ENCODE data around the gene XYLT1. TPM values are rescaled to one million over a fixed set of nuclear protein-coding genes. Genes with fewer than 3 reads are reported as not detected.

XYLT1 gene
- total RNA-seq, 4 donors from 2014 or later: 6.6 to 17.2 (median 10.0) TPM

DNA sequence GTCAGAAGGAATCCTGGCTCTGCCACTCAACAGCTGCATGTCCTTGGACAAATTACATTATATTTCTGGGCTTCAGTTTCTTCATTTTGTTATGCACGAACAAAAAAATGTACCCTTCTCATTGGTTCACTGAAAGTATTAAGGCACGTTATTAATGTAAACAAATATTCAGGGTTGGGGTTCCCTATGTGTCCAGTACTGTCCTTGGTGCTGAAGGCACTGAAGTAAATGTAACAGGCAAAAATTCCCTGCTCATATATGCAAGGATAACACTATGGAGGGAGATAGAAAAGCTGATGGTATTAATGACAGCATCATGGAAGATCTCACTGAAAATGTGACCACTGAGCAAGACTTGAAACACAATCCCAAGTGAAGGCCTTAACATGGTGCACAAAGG is 386.6 kb downstream of the XYLT1 start:
- WGBS, 2 donors: 28 to 35% methylated on average over 2 of the region's 2 CpGs
- TF ChIP-seq POLR2A (IDR thresholded peaks at IDR 0.05): no peak
- TF ChIP-seq, protein P1, sequence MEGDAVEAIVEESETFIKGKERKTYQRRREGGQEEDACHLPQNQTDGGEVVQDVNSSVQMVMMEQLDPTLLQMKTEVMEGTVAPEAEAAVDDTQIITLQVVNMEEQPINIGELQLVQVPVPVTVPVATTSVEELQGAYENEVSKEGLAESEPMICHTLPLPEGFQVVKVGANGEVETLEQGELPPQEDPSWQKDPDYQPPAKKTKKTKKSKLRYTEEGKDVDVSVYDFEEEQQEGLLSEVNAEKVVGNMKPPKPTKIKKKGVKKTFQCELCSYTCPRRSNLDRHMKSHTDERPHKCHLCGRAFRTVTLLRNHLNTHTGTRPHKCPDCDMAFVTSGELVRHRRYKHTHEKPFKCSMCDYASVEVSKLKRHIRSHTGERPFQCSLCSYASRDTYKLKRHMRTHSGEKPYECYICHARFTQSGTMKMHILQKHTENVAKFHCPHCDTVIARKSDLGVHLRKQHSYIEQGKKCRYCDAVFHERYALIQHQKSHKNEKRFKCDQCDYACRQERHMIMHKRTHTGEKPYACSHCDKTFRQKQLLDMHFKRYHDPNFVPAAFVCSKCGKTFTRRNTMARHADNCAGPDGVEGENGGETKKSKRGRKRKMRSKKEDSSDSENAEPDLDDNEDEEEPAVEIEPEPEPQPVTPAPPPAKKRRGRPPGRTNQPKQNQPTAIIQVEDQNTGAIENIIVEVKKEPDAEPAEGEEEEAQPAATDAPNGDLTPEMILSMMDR (IDR thresholded peaks at IDR 0.05): no peak
- H3K27ac ChIP-seq: no peak overlapping the region
- H3K4me1 ChIP-seq: no peaks in the 10 kb centered on the region
- no peaks in the 10 kb centered on the region for H3K36me3 ChIP-seq
- no peak for DNase-seq
- H3K27me3 ChIP-seq: no peaks in the 10 kb centered on the region
- intact Hi-C loops (cut with DNase I): loop anchor here (10.0 kb wide), 1 partner anchor 51 kb away; no protein-coding TSS in a partner anchor
- H3K9me3 ChIP-seq: no peaks in the 10 kb centered on the region
- H3K4me3 ChIP-seq: no peak overlapping the region

DNA sequence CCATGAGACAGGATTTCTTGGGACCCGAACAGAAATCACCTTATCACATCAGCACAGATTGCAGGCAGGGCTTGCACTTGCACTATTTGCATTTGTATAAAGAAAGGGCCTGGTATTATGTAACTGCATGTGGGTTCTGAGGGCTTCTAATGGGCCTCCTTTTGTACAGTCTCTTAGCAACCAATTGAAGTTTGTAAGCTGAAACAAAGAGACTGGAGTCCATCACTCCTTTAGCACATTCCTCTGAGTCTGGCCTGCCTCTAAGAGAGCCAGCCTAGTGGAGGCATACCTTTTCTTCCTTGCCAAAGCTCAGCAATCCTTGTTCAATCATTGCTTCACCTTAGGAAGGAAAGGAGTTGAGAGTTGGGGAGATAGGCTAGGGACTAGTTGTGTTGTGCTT is 387.1 kb downstream of the XYLT1 start:
- Histone ChIP-seq H3K27me3 (no peaks in the 10 kb centered on the region), H3K27ac (no peak overlapping the region), H3K4me1 (no peaks in the 10 kb centered on the region), H3K9me3 (no peaks in the 10 kb centered on the region), H3K4me3 (no peak overlapping the region), H3K36me3 (no peaks in the 10 kb centered on the region)
- 20 to 27% methylated on average over 1 of the region's 1 CpG for WGBS, 2 donors
- DNase-seq: no peak
- intact Hi-C loops (cut with DNase I): loop anchor here (10.0 kb wide), 1 partner anchor 51 kb away; no protein-coding TSS in a partner anchor
- TF ChIP-seq POLR2A (IDR thresholded peaks at IDR 0.05): no peak
- TF ChIP-seq, protein P1 (IDR thresholded peaks at IDR 0.05): no peak

DNA sequence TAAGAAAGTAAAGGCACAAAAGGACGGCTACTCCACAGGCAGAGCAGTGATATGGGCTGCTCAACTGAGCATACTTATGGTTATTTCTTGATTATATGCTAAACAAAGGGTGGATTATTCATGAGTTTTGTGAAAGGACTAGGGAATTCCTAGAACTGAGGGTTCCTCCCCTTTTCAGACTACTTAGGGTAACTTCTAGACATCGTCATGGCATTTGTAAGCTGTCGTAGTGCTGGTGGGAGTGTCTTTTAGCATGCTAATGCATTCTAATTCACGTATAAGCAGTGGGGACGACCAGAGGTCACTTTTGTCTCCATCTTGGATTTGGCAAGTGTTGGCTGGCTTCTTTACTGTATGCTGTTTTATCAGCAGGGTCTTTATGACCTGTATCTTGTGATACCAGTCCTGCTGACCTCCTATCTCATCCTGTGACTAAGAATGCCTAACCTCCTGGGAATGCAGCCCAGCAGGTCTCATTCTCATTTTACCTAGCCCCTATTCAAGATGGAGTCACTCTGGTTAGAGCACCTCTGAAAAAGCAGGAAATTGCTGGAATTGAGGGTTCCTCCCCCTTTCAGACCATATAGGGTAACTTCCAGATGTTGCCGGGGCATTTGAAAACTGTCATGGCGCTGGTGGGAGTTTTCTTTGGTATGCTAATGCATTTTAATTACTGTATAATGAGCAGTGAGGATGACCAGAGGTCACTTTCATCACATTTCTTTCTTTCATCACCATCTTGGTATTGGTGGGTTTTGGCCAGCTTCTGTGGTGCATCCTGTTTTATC is 388.5 kb downstream of the XYLT1 start:
- peaks cover 0 to 3% (median 0%) of the 10 kb centered on the region in 4 donors for H3K27me3 ChIP-seq
- no peaks in the 10 kb centered on the region for H3K36me3 ChIP-seq
- H3K9me3 ChIP-seq: no peaks in the 10 kb centered on the region
- no peaks in the 10 kb centered on the region for H3K4me1 ChIP-seq
- no peak for DNase-seq
- no peak overlapping the region for H3K4me3 ChIP-seq
- no peak overlapping the region for H3K27ac ChIP-seq
- intact Hi-C loops (cut with DNase I): loop anchor here (10.0 kb wide), 1 partner anchor 53 kb away; no protein-coding TSS in a partner anchor
- WGBS, 2 donors: 72 to 91% methylated on average over 7 of the region's 7 CpGs
- TF ChIP-seq, protein P1 (IDR thresholded peaks at IDR 0.05): no peak
- no peak for TF ChIP-seq POLR2A (IDR thresholded peaks at IDR 0.05)

DNA sequence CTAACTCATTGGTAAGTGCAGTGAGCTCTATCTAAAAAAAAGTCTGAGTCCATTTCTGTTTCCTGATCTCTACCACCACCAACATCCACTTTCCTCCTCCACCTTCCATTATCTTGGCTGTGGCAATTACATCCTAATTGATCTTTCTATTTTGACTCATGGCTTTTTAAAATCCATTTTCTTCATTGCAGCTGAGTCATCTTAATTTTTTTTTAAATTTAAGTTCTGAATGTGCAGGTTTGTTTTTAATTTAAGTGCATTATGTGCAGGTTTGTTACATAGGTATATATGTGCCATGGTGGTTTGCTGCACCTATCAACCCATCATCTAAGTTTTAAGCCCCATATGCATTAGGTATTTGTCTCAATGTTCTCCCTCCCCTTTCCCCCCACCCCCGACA is 390.7 kb downstream of the XYLT1 start:
- Histone ChIP-seq H3K27ac (no peak overlapping the region), H3K27me3 (peaks cover 0 to 7% (median 0%) of the 10 kb centered on the region in 4 donors), H3K36me3 (no peaks in the 10 kb centered on the region), H3K9me3 (no peaks in the 10 kb centered on the region), H3K4me1 (no peaks in the 10 kb centered on the region), H3K4me3 (no peak overlapping the region)
- DNase-seq: no peak
- WGBS, 2 donors: 62 to 71% methylated on average over 1 of the region's 1 CpG
- intact Hi-C loops (cut with DNase I): loop anchor here (10.0 kb wide), 1 partner anchor 55 kb away; no protein-coding TSS in a partner anchor
- TF ChIP-seq, protein P1 (IDR thresholded peaks at IDR 0.05): no peak
- no peak for TF ChIP-seq POLR2A (IDR thresholded peaks at IDR 0.05)

DNA sequence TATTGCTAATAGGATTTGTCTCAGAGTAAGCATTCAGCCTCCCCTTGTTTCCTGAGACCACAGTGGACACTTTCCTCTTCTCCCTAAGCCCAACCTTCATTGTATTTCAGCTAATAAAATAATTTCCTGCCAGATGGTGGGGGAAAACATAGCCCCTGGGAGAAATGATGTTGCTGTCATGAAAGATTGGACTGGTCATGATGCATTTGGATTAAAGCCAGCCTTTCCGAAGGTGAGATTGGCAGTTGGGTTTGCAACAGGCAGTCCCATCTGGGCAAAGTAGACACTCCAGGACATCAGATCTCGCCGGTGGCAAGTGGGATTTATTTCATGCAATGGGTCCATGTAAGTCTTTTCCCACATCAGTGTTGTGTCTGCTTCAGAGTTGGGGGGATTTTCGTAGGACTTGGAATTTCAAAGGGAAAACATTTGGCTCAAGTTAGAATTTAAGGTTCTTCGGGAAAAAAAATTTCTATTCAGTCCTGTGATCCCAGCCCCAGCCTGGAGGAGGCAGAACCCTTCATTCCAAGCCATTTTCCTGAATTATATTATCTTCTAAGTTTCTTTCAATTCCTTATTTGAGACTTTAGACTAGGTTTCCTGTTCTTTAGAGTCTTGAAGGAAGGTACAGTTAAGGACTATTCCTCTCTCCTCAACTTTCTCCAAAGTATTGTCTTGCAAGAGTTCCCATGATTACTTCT is 391.7 kb downstream of the XYLT1 start:
- Histone ChIP-seq H3K36me3 (no peaks in the 10 kb centered on the region), H3K4me3 (no peak overlapping the region), H3K27ac (no peak overlapping the region), H3K27me3 (peaks cover 0 to 7% (median 0%) of the 10 kb centered on the region in 4 donors), H3K9me3 (no peaks in the 10 kb centered on the region), H3K4me1 (no peaks in the 10 kb centered on the region)
- TF ChIP-seq, protein P1 (IDR thresholded peaks at IDR 0.05): no peak
- no peak for TF ChIP-seq POLR2A (IDR thresholded peaks at IDR 0.05)
- DNase-seq: no peak
- 64 to 66% methylated on average over 5 of the region's 5 CpGs for WGBS, 2 donors
- intact Hi-C loops (cut with DNase I): no loop called here

Data from esophagus squamous epithelium (tissue), 5 donors.